Measurements from ENCODE around the gene IQGAP2.

The IQGAP2 gene

DNA sequence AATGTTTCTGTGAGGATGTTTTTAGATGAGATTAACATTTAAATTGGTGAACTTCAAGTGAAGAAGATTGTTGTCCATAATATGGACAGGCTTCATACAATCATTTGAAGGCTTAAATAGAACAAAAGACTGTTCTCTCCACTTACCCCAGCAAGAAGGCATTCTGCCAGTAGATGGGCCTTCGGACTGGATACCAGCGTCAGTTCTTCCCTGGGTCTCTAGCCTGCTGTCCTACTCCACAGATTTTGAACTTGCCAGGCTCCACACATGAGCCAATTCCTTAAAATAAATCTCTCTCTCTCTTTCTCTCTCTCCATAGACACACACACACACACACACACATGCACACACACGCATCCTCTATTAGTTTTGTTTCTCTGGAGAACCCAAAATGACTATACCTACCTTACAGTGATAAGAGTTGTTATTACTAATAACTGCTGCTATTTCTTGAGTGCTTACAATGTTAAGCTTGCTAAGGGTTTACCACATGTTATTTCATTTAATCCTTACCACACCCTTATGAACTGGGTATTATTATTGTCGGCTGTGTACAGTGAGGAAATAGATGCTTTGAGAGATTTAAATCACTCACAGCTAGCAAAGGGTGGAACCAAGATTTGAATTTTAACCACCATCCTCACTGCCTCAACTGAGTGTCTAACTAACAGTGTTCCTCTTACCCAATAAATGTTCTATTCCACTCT lies 19.8 kb upstream of the IQGAP2 start:
- DNase-seq (ENCODE audit: low read depth in 2 of 2) = no peak

DNA sequence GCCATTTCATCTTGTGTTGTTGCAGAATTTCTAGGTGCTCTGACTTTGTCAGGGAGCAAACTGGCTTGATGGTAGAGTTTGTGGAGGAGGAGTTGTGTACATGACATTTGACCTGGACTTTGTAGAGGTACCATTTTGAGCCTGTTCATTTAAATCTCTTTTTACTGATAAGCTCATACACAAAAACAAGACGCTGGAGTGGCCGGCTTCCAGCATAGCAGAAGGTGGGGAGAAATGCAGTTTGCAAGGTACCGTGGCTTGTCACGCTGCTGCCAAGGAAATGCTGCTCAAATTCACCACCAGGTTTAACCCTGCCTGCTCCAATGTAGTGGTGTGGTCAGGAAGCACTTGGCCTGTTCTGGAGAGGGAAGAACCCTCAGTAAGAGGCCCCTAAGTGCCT lies 18.9 kb upstream of the IQGAP2 start:
- DNase-seq (ENCODE audit: low read depth in 2 of 2) = no peak

DNA sequence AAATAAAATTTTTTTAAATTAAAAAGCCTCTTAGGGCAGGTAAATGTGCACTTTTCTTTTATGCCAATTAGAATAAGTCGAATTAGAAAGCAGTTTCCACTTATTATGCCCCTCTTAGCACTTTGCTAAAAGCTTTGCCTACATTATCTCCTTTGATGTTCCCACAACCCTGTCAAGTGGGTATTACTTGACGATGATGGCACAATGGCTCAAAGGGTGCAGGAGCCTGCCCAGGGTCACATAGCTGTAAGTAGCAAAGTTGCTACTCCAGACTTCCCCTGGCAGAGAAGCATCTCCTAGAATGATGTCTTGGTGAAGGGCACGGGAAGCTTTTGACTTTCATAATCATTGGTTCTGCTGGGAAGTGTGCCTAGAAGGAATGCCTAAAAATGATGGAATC lies 18.4 kb upstream of the IQGAP2 start:
- no peak for DNase-seq (ENCODE audit: low read depth in 2 of 2)

DNA sequence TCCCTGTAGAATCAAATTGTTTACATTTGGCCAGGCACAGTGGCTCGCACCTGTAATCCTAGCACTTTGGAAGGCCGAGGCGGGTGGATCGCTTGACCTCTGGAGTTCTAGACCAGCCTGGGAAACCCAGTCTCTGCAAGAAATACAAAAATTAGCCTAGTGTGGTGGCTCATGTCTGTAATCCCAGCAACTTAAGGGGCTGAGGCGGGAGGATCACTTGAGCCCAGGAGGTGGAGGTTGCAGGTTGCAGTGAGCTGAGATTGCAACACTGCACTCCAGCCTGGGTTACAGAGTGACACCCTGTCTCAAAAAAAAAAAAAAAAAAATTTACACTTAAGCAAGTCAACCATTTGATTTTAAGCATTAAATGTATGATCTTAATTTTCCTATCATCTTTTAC lies 17.5 kb upstream of the IQGAP2 start:
- no peak for DNase-seq (ENCODE audit: low read depth in 2 of 2)

GRCh38 chr5:76386360-76386759 lies 16.7 kb upstream of the IQGAP2 start:
- DNase-seq (ENCODE audit: low read depth in 2 of 2) = no peak

DNA sequence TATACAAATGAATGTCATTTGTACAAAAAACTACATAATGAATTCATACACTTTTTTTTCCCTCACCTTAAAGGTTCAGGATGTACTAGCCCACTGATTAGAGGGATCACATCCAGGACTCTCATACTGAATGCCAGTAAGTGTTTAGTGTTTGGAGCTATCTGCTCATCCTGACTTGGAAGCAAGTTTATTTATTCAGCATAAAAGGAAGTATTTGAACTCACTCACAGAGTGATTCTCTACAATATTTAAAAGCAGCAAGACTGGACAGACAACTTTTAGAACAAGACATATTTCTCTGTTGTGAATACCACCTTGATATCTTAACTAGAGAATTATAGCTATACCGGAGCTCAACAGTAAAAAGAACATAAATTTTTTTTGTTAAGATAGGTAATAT lies 14.8 kb upstream of the IQGAP2 start:
- DNase-seq (ENCODE audit: low read depth in 2 of 2) = no peak

GRCh38 chr5:76388791-76389512 lies 14.1 kb upstream of the IQGAP2 start:
- no peak for DNase-seq (ENCODE audit: low read depth in 2 of 2)

DNA sequence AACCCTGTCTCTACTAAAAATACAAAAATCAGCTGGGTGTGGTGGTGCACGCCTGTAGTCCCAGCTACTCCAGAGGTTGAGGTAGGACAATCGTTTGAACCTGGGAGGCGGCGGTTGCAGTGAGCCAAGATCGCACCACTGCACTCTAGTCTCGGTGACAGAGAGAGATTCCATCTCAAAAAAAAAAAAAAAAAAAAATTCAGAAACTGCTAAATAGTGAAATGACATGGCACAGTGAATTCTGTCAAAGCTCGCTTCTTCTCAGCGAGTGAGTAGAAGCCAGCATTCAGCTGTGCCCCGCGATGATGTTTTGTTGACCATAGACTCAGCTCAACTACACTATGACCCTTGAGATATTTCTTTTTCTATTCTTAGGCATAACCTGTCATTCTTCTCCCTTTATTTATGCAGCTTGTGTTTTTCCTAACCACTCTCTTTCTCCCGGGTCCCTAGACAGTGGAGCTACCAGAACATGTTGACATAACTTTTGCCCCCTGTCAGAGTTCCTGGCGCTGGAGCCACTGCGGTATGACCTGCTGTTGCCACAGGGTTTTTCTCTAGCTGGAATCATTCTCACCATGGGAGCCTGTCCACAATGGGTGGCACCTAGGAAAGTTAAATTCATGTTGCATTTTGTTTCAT lies 13.5 kb upstream of the IQGAP2 start:
- no peak for DNase-seq (ENCODE audit: low read depth in 2 of 2)

GRCh38 chr5:76391014-76391413 lies 12.1 kb upstream of the IQGAP2 start:
- DNase-seq (ENCODE audit: low read depth in 2 of 2) = no peak

DNA sequence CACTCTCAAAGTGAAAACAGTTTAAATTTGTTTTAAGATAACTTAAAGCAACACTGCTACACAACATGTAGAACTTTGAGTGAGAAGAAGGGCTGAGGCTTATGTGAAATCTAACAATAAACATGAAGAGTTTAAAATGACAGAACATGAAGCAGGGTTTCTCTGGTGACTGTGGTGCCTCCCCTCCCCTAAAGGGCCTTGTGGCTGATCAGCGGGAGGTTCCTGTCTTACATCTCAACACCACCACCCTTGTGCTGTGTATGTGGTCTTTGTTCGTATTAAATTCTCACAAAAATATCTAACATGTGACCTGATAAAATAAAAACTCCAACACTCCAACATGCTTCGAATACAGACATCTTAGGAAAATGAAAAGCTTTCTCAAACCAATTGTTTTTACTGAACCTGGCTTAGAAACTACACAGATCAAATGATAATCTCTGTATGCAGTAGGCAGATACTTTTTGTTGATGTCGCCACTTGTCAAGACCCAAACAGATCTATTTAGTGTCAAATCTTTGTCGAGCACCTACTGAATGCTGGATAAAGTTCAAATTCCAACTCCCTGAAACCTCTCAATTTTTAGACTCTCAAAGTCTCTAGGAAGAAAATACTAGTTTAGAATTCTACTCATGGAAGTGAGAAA lies 9.9 kb upstream of the IQGAP2 start:
- no peak for DNase-seq (ENCODE audit: low read depth in 2 of 2)

GRCh38 chr5:76397200-76397599 lies 5.9 kb upstream of the IQGAP2 start:
- DNase-seq (ENCODE audit: low read depth in 2 of 2) = no peak

DNA sequence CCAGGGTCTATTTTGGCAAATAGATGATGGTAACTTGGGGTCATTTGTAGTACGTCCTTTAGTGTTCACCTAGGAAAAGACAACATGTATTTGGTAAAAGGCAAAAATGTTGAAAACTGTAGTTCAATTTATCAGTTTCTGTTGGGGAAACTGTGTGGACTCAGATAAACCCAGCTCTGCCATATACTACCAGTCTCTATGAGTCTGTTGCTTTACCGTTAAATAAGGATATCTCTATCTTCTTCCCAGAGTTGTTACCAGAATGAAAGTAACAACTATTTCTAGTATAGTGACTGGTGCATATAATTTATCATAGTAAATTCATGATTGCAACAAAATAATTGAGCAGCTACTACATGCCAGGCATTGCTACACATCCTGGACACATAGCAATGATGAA lies 3.8 kb upstream of the IQGAP2 start:
- DNase-seq (ENCODE audit: low read depth in 2 of 2) = no peak

DNA sequence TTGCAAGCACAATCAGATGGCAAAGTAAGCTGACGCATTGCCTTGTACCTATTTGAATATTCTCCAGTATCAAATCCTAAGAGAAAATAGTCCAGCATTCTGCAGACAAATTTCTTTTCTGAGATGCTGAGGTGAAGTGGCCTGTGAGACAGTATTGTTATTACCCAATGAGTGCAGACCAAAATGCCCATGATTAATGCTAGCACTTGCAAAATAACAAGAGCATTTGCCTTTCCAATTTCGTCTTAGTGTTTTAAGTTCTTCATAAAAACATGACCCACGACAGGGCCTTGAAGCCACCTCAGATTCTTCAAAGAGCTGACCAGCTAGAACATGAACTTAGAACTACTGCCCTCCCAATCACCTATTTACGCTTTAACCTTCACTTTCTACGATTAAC lies 2.6 kb upstream of the IQGAP2 start:
- no peak for DNase-seq (ENCODE audit: low read depth in 2 of 2)

DNA sequence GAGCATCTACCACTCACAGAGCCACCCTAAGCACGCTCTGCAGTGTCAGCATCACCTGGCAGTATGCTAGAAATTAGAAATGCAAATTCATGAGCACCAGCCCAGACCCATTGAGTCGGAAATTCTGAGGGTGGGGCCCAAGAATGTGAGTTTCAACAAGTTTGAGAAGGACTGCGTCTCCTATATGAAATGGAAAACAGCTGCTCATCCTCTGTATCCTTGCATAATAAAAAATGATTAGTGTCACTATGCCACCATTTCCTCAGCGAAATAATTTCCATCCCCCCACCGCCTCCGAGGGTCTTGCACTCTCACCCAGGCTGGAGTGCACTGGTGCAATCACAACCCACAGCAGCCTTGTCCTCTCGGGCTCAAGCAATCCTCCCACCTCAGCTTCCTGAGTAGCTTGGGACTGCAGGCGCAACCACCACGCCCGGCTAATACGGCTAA lies 1.3 kb upstream of the IQGAP2 start:
- DNase-seq (ENCODE audit: low read depth in 2 of 2) = no peak

DNA sequence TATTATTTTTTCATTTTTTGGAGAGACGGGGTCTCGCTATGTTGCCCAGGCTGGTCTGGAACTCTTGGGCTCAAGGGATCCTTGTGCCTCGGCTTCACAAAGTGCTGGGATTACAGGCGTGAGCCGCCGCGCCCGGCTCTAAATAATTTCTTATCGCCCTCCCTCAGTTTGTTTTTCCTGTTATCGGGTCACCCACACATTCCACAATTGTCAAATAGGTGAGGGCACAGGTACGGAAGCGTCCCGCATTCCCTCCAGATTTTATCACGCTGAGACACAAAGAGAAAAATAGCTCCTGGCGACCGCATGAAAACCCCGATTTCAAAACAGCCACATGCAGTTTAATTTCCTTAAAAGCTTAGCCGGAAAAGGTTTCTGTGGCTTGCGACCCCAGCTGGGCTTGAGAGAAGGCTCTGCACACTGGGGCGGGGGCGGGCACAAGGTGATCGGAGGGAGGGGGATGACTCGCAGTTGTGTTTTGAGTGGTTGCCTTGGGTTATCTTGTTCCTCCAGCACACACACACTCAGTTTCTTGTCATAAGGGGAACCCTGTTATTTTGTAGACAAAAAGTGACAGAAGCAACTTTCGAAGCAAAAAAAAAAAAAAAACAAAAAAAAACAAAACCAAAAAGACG lies 717 bp upstream of the IQGAP2 start:
- peak; percentile 44 to 56 for DNase-seq (ENCODE audit: low read depth in 2 of 2)

- DNase-seq (ENCODE audit: low read depth in 2 of 2) = peak; percentile 30 to 31
Observed at GRCh38 chr5:76403766-76404222, 709 bp downstream of the IQGAP2 start.

- peak; percentile 33 for DNase-seq (ENCODE audit: low read depth in 2 of 2)
Observed at GRCh38 chr5:76404223-76405211, 1.4 kb downstream of the IQGAP2 start.

GRCh38 chr5:76406014-76406413 lies 2.9 kb downstream of the IQGAP2 start:
- no peak for DNase-seq (ENCODE audit: low read depth in 2 of 2)

DNA sequence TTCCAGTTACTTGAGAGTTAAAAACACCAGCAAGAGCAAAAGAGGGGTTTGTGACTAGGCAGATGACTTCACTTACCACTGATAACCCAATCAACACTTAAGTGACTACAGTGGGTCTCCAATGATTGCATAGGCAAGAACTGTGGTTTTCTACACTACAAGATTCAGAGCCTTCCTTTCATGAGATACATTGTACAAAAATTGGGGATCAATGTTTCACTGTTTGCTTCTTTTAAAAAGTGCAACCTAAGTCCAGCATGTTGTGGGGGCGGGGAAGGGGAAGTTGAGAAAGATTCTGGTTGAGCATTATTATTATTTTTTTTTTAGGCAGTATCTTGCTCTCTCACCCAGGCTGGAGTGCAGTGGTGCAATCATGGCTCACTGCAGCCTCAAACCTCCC lies 3.6 kb downstream of the IQGAP2 start:
- no peak for DNase-seq (ENCODE audit: low read depth in 2 of 2)

DNA sequence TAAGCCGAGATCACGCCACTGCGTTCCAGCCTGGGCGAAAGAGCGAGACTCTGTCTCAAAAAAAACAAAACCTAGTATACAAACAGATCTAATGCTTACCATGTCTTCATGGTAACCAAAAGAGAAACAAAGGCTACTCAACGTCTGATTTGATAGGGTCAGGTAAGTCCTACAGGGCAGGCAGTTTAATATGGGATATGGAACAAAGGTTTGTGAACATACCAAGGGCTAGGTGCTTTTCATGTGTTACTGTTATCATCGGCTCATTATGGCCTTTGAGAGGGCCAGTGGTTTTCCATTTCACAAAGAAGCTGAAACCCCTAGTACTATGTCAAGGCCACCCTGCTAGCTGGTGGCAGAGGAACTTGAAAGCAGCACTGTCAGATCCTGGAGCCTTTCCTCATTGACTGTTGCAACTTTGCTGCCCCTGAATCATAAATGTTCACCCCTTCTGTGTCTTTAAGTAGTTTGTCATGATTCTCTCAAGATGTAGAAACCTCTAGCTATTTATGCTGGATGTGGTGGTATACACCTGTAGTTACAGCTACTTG lies 5.1 kb downstream of the IQGAP2 start:
- no peak for DNase-seq (ENCODE audit: low read depth in 2 of 2)
